Adipocyte (in vitro differentiated cells): ENCODE data around the gene EBF3.
"Not testable (repeated sequence)": the region's sequence is repeated elsewhere in the genome, so short reads cannot be mapped to it uniquely, and the experiment has no call there.

Experiments
- DNase-seq: peaks from one replicate; pipeline ENCODE4 v3.0.0-alpha.2; 2015; ENCODE audit warnings: low read depth
- H3K27me3 ChIP-seq: replicated peaks from 2 replicates; pipeline ENCODE4 v1.7.0; 2013; ENCODE audit warnings: mild to moderate bottlenecking, low read length, moderate library complexity; ENCODE audit not compliant: control insufficient read depth, insufficient read depth
- H3K36me3 ChIP-seq: 2 replicates; pipeline ENCODE4 v1.7.0; 2013; ENCODE audit warnings: low read length, mild to moderate bottlenecking, moderate library complexity; ENCODE audit not compliant: control insufficient read depth, insufficient read depth, severe bottlenecking
- H3K4me1 ChIP-seq: 2 replicates; pipeline ENCODE4 v1.7.0; 2013; ENCODE audit warnings: mild to moderate bottlenecking, low read length, moderate library complexity; ENCODE audit not compliant: control insufficient read depth, insufficient read depth
- H3K4me3 ChIP-seq: 2 replicates; pipeline ENCODE4 v1.7.0; 2013; ENCODE audit warnings: mild to moderate bottlenecking, low read length, moderate library complexity
- H3K9ac ChIP-seq: 2 replicates; pipeline ENCODE4 v1.7.0; 2013; ENCODE audit warnings: mild to moderate bottlenecking, low read length, moderate library complexity
- H3K9me3 ChIP-seq: 2 replicates; pipeline ENCODE4 v1.7.0; 2013; ENCODE audit warnings: mild to moderate bottlenecking, low read length, moderate library complexity; ENCODE audit not compliant: control insufficient read depth

The EBF3 gene

DNA sequence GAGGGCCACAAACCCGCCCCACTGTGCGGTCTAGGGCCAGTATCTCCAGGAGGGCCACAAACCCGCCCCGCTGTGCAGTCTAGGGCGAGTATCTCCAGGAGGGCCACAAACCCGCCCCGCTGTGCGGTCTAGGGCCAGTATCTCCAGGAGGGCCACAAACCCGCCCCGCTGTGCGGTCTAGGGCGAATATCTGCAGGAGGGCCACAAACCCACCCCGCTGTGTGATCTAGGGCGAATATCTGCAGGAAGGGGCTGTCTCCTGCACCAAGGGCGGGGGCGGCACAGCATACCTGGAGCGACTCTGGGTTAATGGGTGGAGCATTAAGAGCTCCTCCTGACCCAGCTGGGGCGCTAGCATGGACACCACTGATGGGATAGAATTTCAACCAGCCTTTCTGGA, 43.9 kb downstream of the EBF3 start:
- DNase-seq, H3K4me1 ChIP-seq, H3K9me3 ChIP-seq, H3K36me3 ChIP-seq, H3K27me3 ChIP-seq, H3K4me3 ChIP-seq, H3K9ac ChIP-seq: not testable (repeated sequence)

DNA sequence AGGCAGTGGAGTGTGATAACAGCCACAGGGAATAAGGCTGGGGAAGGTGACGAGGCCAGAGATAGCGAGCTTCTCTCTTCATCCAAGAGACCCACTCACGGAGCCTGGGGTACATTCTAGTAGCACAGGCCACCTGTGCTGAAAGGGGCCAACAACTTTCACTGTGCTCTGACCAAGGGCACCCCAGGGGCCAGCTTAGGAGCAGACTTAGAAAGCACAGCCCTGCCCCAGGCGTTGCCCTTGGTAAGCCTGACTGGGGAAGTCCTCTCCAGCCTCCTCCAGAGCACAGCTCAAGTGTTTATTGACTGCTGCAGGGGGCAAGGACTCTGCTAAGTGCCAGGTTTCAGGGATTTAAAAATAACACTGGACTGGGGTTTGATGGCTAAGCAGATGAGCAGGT, 44.7 kb downstream of the EBF3 start:
- Histone ChIP-seq H3K9me3 (no peaks in the 10 kb centered on the region), H3K27me3 (no peaks in the 10 kb centered on the region), H3K9ac (no peak overlapping the region), H3K4me3 (no peak overlapping the region), H3K36me3 (no peaks in the 10 kb centered on the region), H3K4me1 (peaks cover 9% of the 10 kb centered on the region)
- no peak for DNase-seq

- Histone ChIP-seq H3K36me3 (no peaks in the 10 kb centered on the region), H3K27me3 (no peaks in the 10 kb centered on the region), H3K4me3 (no peak overlapping the region), H3K4me1 (peaks cover 7% of the 10 kb centered on the region), H3K9ac (no peak overlapping the region), H3K9me3 (no peaks in the 10 kb centered on the region)
- DNase-seq, result no peak
These were observed 45.2 kb downstream of the EBF3 start for GRCh38 chr10:129918836-129919235.

DNA sequence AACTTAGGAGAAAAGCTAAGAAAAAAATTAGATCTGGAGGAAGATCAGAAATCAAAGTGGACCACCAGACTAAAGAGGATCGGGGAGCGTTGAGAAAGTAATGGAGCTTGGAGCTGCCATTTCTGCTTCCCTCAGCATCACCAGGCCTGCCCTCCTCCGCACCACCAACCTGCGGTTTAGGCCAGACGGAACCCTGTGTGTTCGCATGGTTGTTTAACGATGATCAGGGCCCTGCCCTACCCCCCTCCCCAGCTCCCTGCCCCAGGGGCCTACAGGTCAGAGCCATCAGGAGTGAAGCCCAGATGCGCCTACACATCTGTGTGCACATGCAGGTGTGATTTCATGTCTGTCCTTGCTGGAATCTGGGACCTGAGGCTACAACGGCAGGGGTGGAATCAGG, 45.7 kb downstream of the EBF3 start:
- Histone ChIP-seq H3K4me1 (peaks cover 3% of the 10 kb centered on the region), H3K36me3 (no peaks in the 10 kb centered on the region), H3K4me3 (no peak overlapping the region), H3K27me3 (no peaks in the 10 kb centered on the region), H3K9ac (no peak overlapping the region), H3K9me3 (no peaks in the 10 kb centered on the region)
- no peak for DNase-seq

DNA sequence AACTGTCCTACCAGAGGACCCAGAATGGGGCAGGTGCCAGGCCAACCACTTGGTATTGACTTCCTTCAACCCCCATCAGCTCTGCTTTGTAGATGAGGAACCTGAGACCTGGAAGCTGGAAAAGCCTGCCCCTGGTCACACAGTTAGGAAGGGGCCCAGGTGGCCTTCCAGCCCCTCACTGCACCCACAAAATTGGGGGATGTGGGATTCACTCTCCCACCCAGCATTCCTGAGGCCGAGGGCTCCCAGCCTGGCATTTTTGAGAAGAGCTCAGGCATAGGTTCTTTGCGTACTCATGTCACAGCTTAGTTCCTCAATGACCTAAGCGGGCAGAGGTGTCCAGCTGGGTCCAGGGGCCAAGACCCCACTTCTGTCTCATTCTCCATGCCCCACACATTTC, 46.1 kb downstream of the EBF3 start:
- Histone ChIP-seq H3K9ac (no peak overlapping the region), H3K4me1 (peaks cover 2% of the 10 kb centered on the region), H3K4me3 (no peak overlapping the region), H3K9me3 (no peaks in the 10 kb centered on the region), H3K36me3 (no peaks in the 10 kb centered on the region), H3K27me3 (no peaks in the 10 kb centered on the region)
- DNase-seq, result no peak

- peaks cover 15% of the 10 kb centered on the region for H3K4me1 ChIP-seq
These were observed 47.5 kb downstream of the EBF3 start for GRCh38 chr10:129916506-129916995.

GRCh38 chr10:129915526-129916378, 48.3 kb downstream of the EBF3 start:
- H3K9me3 ChIP-seq, result no peaks in the 10 kb centered on the region
- DNase-seq, result no peak
- H3K27me3 ChIP-seq, result no peaks in the 10 kb centered on the region
- peaks cover 15% of the 10 kb centered on the region for H3K4me1 ChIP-seq
- H3K36me3 ChIP-seq, result no peaks in the 10 kb centered on the region
- no peak overlapping the region for H3K4me3 ChIP-seq
- no peak overlapping the region for H3K9ac ChIP-seq

More at GRCh38 chr10:129916506-129916995, 47.5 kb downstream of the EBF3 start:
- Histone ChIP-seq H3K9me3 (no peaks in the 10 kb centered on the region), H3K36me3 (no peaks in the 10 kb centered on the region), H3K4me3 (no peak overlapping the region), H3K9ac (no peak overlapping the region), H3K27me3 (no peaks in the 10 kb centered on the region)
- DNase-seq, result no peak

GRCh38 chr10:129914960-129915359, 49.1 kb downstream of the EBF3 start:
- H3K9me3 ChIP-seq, result no peaks in the 10 kb centered on the region
- H3K4me1 ChIP-seq, result peaks cover 15% of the 10 kb centered on the region
- no peak overlapping the region for H3K9ac ChIP-seq
- H3K4me3 ChIP-seq, result no peak overlapping the region
- no peaks in the 10 kb centered on the region for H3K36me3 ChIP-seq
- no peaks in the 10 kb centered on the region for H3K27me3 ChIP-seq
- DNase-seq, result no peak

DNA sequence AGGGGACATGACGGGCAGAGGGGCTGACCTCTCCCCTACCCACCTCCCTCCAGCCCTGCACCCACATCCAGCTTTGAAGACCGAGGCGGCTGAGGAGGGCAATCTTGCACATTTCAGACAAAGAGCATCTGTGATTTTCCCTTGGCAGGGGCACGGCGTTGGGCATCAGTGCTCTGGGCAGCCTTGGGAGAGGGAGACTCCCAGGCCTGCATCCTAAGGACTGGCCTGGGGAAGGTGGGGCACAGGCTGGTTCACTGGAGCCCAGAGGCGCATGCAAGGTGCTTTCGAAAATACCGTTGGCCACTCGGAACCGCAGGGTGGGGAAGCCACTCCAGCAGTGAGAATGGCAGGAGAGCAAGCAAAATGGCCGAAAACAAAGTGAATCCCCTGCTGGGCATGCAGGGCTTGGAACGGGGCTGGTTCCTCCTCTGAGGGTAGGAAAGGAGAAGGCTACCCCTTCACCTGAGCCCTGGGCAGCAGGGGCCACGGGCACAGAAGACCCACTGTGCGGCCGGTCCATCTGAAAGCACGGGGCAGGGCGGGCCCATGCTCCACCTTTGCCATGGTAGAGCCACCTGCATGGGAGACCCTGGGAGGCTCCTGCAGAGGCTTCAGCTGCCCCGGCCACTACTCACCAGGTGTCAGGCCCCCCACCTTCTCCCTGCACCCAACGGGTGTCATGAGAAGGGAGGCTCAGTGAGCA, 49.8 kb downstream of the EBF3 start:
- Histone ChIP-seq H3K27me3 (no peaks in the 10 kb centered on the region), H3K4me1 (peaks cover 15% of the 10 kb centered on the region), H3K36me3 (no peaks in the 10 kb centered on the region), H3K9me3 (no peaks in the 10 kb centered on the region), H3K9ac (no peak overlapping the region), H3K4me3 (no peak overlapping the region)
- no peak for DNase-seq

GRCh38 chr10:129912986-129913695, 50.9 kb downstream of the EBF3 start:
- DNase-seq, result no peak
- H3K9me3 ChIP-seq, result no peaks in the 10 kb centered on the region
- peaks cover 15% of the 10 kb centered on the region for H3K4me1 ChIP-seq
- H3K9ac ChIP-seq, result peak overlapping the region; percentile 2
- no peaks in the 10 kb centered on the region for H3K27me3 ChIP-seq
- no peaks in the 10 kb centered on the region for H3K36me3 ChIP-seq
- no peak overlapping the region for H3K4me3 ChIP-seq
